ENCODE results near the gene AOC1. TPM values are rescaled to one million over a fixed set of nuclear protein-coding genes. Genes with fewer than 3 reads are reported as not detected.
"Not testable (repeated sequence)": the region's sequence is repeated elsewhere in the genome, so short reads cannot be mapped to it uniquely, and the experiment has no call there.

The AOC1 gene
- total and polyA plus RNA-seq, 10 of the 15 experiments (the other 5 are each of a cell fraction or from before 2014, with no cell fraction given), result 0.07 TPM; not detected in 9

DNA sequence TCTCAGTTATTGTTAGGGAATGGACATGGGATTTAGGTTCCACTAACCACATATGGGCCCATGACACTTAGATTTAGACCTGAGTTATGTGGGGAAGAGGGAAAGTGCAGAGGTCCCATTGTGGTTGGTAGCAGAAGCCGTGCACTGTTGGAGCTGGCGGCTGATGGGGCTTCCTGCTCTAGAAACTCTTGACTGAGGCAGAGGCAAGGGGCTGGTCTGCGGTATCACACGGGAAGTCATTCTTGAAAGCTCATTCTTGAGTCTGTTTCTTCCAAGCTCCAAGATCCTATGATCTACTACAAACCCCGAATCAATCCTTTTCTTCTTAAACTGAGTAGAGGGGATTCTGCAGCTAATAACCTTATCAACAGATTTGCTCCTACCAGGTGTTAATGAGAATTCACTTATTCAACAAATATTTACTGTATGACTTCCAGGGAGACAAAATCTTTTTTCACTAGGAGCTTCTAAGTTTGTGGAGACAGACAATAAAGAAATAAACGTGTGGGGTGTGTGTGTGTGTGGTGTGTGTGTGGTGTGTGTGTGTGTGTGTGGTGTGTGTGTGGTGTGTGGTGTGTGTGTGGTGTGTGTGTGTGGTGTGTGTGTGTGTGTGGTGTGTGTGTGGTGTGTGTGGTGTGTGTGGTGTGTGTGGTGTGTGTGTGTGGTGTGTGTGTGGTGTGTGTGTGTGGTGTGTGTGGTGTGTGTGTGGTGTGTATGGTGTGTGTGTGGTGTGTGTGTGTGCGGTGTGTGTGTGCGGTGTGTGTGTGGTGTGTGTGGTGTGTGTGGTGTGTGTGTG is 57.1 kb downstream of the AOC1 start:
- no peak overlapping the region for H3K4me2 ChIP-seq (ENCODE audit: control insufficient read depth, insufficient read depth)
- ChIA-PET CTCF (interaction anchor here (1.0 to 3.7 kb wide), 3 partner anchors 11 to 54 kb away, joined by 3 to 18 read pairs (median 5); no protein-coding TSS in a partner anchor), RAD21 (ENCODE audit: unreplicated experiment) (no interaction called here), SMC1A (ENCODE audit: uncharacterized antibody, unreplicated experiment) (interaction anchor here (0.9 kb wide), 1 partner anchor 8 kb away, joined by 3 read pairs; no protein-coding TSS in a partner anchor), POLR2A (interaction anchor here (1.0 kb wide), 1 partner anchor 77 kb away, joined by 3 read pairs; no protein-coding TSS in a partner anchor)
- no peak overlapping the region for H3K27ac ChIP-seq (ENCODE audit: control insufficient read depth, insufficient read depth)
- BruUV-seq (replicated peaks), result no TSS peak
- no peak overlapping the region for H2AFZ ChIP-seq (ENCODE audit: control insufficient read depth, low read depth, low read length)
- H3K79me2 ChIP-seq (ENCODE audit: control insufficient read depth, insufficient read depth, low read length), result no peaks in the 10 kb centered on the region
- H3K36me3 ChIP-seq (ENCODE audit: control insufficient read depth in 2 of 2, insufficient read depth in 2 of 2, low read length in 1 of 2), result no peaks in the 10 kb centered on the region
- H3K27me3 ChIP-seq (replicated peaks in 1 of 2; ENCODE audit: control insufficient read depth in 2 of 2, insufficient read depth in 2 of 2, low read length in 1 of 2), result peaks cover 0 to 2% of the 10 kb centered on the region in 2 experiments; a peak in 1 of 4 replicates
- no peak for DNase-seq (ENCODE audit: low read depth, low spot score)
- H3K4me1 ChIP-seq (ENCODE audit: control insufficient read depth, insufficient read depth, low read length), result no peaks in the 10 kb centered on the region
- intact Hi-C loops (cut with micrococcal nuclease; ENCODE audit: unreplicated experiment), result no loop called here
- peak; percentile 78 for FAIRE-seq
- no peak overlapping the region for H3K9ac ChIP-seq (ENCODE audit: control insufficient read depth, insufficient read depth, low read length)
- H3K9me3 ChIP-seq (replicated peaks; ENCODE audit: control insufficient read depth, insufficient read depth, low read length), result no peaks in the 10 kb centered on the region
- H4K20me1 ChIP-seq (ENCODE audit: control insufficient read depth, insufficient read depth), result no peaks in the 10 kb centered on the region
- WGBS (ENCODE audit: insufficient coverage, insufficient replicate concordance, low lambda C conversion rate, missing lambda C conversion rate), result 20% methylated on average over 6 of the region's 8 CpGs
- no peak overlapping the region for H3K4me3 ChIP-seq
- TF ChIP-seq ZNF384 (IDR thresholded peaks at IDR 0.05; ENCODE audit: borderline replicate concordance, low read depth, low read length), result no peak
- no peak for TF ChIP-seq TBL1XR1 (IDR thresholded peaks at IDR 0.05; ENCODE audit: low read depth, low read length)
- TF ChIP-seq CREM (IDR thresholded peaks at IDR 0.05; ENCODE audit: low read depth), result no peak
- no peak for TF ChIP-seq MYC (IDR thresholded peaks at IDR 0.05; ENCODE audit: insufficient read depth, insufficient read length, insufficient replicate concordance, low read length, severe bottlenecking)
- no peak for TF ChIP-seq POLR2AphosphoS2 (IDR thresholded peaks at IDR 0.05; ENCODE audit: low read depth, low read length)
- TF ChIP-seq PAX8 (IDR thresholded peaks at IDR 0.05), result no peak
- TF ChIP-seq TARDBP (IDR thresholded peaks at IDR 0.05; ENCODE audit: borderline replicate concordance), result no peak
- TF ChIP-seq POU2F2 (IDR thresholded peaks at IDR 0.05; ENCODE audit: borderline replicate concordance, low read depth, low read length), result no peak
- no peak for TF ChIP-seq ZNF217 (IDR thresholded peaks at IDR 0.05)
- TF ChIP-seq LARP7 (IDR thresholded peaks at IDR 0.05), result no peak
- TF ChIP-seq MTA2 (IDR thresholded peaks at IDR 0.05; ENCODE audit: low read depth), result no peak
- no peak for TF ChIP-seq SMC3 (IDR thresholded peaks at IDR 0.05; ENCODE audit: borderline replicate concordance, low read length)
- TF ChIP-seq RAD21 (IDR thresholded peaks at IDR 0.05; ENCODE audit: insufficient read depth, low read depth, low read length), result no peak
- TF ChIP-seq ZSCAN29 (IDR thresholded peaks at IDR 0.05), result no peak
- no peak for TF ChIP-seq CHD1 (IDR thresholded peaks at IDR 0.05; ENCODE audit: low read depth, low read length)
- no peak for TF ChIP-seq RCOR1 (conservative IDR thresholded peaks at IDR 0.05; ENCODE audit: low read depth, low read length)
- no peak for TF ChIP-seq CHD2 (IDR thresholded peaks at IDR 0.05; ENCODE audit: borderline replicate concordance, low read depth, low read length)
- no peak for TF ChIP-seq RAD51 (IDR thresholded peaks at IDR 0.05)
- in situ Hi-C loops (cut with MboI), result no loop called here
- ATAC-seq, result no peak

DNA sequence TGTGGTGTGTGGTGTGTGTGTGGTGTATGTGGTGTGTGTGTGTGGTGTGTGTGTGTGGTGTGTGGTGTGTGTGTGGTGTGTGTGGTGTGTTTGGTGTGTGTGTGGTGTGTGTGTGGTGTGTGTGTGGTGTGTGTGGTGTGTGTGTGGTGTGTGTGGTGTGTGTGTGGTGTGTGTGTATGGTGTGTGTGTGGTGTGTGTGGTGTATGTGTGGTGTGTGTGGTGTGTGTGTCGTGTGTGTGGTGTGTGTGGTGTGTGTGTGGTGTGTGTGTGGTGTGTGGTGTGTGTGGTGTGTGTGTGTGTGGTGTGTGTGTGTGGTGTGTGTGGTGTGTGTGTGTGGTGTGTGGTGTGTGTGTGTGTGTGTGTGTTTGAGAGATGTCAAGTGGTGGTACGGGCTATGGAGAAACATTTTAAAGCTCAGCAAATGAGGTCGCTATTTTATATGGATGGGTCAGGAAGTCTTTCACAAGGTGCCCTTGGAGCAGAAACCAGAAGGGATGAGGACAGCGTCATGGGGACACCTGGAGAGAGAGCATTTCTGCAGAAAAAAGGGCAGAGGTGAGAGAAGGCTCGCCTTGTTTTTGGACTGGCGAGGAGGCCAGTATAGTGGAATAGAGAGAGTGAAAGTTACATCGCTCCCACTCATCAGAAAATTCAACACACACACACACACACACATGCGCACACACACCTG is 58.1 kb downstream of the AOC1 start:
- in situ Hi-C loops (cut with MboI); RAD21 ChIA-PET (ENCODE audit: unreplicated experiment); H3K36me3 ChIP-seq (ENCODE audit: control insufficient read depth in 2 of 2, insufficient read depth in 2 of 2, low read length in 1 of 2); H3K27ac ChIP-seq (ENCODE audit: control insufficient read depth, insufficient read depth); H3K9me3 ChIP-seq (replicated peaks; ENCODE audit: control insufficient read depth, insufficient read depth, low read length); SMC1A ChIA-PET (ENCODE audit: uncharacterized antibody, unreplicated experiment); H3K9ac ChIP-seq (ENCODE audit: control insufficient read depth, insufficient read depth, low read length); BruUV-seq (replicated peaks); DNase-seq (ENCODE audit: low read depth, low spot score); intact Hi-C loops (cut with micrococcal nuclease; ENCODE audit: unreplicated experiment); H2AFZ ChIP-seq (ENCODE audit: control insufficient read depth, low read depth, low read length); H4K20me1 ChIP-seq (ENCODE audit: control insufficient read depth, insufficient read depth); H3K79me2 ChIP-seq (ENCODE audit: control insufficient read depth, insufficient read depth, low read length); H3K4me1 ChIP-seq (ENCODE audit: control insufficient read depth, insufficient read depth, low read length); H3K4me2 ChIP-seq (ENCODE audit: control insufficient read depth, insufficient read depth); POLR2A ChIA-PET; ATAC-seq; H3K4me3 ChIP-seq; H3K27me3 ChIP-seq (replicated peaks in 1 of 2; ENCODE audit: control insufficient read depth in 2 of 2, insufficient read depth in 2 of 2, low read length in 1 of 2): not testable (repeated sequence)
- FAIRE-seq, result peak; percentile 98
- CTCF ChIA-PET, result interaction anchor here (0.6 to 0.8 kb wide), 2 partner anchors 70 to 74 kb away, joined by 3 read pairs; no protein-coding TSS in a partner anchor
- WGBS (ENCODE audit: insufficient coverage, insufficient replicate concordance, low lambda C conversion rate, missing lambda C conversion rate), result 47% methylated on average over 8 of the region's 8 CpGs

Data from GM12878 (cell line).